ENCODE measurements around the gene ZDHHC11.
"Not testable (repeated sequence)": the region's sequence is repeated elsewhere in the genome, so short reads cannot be mapped to it uniquely, and the experiment has no call there.

Gene ZDHHC11

GRCh38 chr5:843926-844325 lies 6.9 kb downstream of the ZDHHC11 start:
- not testable (repeated sequence) for DNase-seq (ENCODE audit: low spot score)

- not testable (repeated sequence) for DNase-seq (ENCODE audit: low spot score)
These were observed 7.4 kb downstream of the ZDHHC11 start for GRCh38 chr5:843371-843770.

GRCh38 chr5:842402-843221 lies 8.2 kb downstream of the ZDHHC11 start:
- DNase-seq (ENCODE audit: low spot score) = not testable (repeated sequence)

GRCh38 chr5:841531-842401 lies 9.0 kb downstream of the ZDHHC11 start:
- not testable (repeated sequence) for DNase-seq (ENCODE audit: low spot score)

- not testable (repeated sequence) for DNase-seq (ENCODE audit: low spot score)
These were observed 9.8 kb downstream of the ZDHHC11 start for GRCh38 chr5:840974-841435.

GRCh38 chr5:840118-840973 lies 10.4 kb downstream of the ZDHHC11 start:
- DNase-seq (ENCODE audit: low spot score) = not testable (repeated sequence)

- not testable (repeated sequence) for DNase-seq (ENCODE audit: low spot score)
These were observed 12.3 kb downstream of the ZDHHC11 start for GRCh38 chr5:838431-838851.

GRCh38 chr5:837621-838121 lies 13.1 kb downstream of the ZDHHC11 start:
- not testable (repeated sequence) for DNase-seq (ENCODE audit: low spot score)

GRCh38 chr5:835933-836612 lies 14.7 kb downstream of the ZDHHC11 start:
- DNase-seq (ENCODE audit: low spot score) = not testable (repeated sequence)

- DNase-seq (ENCODE audit: low spot score) = not testable (repeated sequence)
These were observed 16.8 kb downstream of the ZDHHC11 start for GRCh38 chr5:834013-834412.

GRCh38 chr5:828194-828593 lies 22.6 kb downstream of the ZDHHC11 start:
- DNase-seq (ENCODE audit: low spot score) = not testable (repeated sequence)

- not testable (repeated sequence) for DNase-seq (ENCODE audit: low spot score)
These were observed 25.2 kb downstream of the ZDHHC11 start for GRCh38 chr5:825544-825943.

GRCh38 chr5:821504-821903 lies 29.3 kb downstream of the ZDHHC11 start:
- no peak for DNase-seq (ENCODE audit: low spot score)

- peak; percentile 25 for DNase-seq (ENCODE audit: low spot score)
These were observed 30.5 kb downstream of the ZDHHC11 start for GRCh38 chr5:820245-820644.

GRCh38 chr5:819078-819477 lies 31.7 kb downstream of the ZDHHC11 start:
- DNase-seq (ENCODE audit: low spot score) = no peak

GRCh38 chr5:816176-816575 lies 34.6 kb downstream of the ZDHHC11 start:
- no peak for DNase-seq (ENCODE audit: low spot score)

- no peak for DNase-seq (ENCODE audit: low spot score)
These were observed 35.3 kb downstream of the ZDHHC11 start for GRCh38 chr5:815449-815848.

- DNase-seq (ENCODE audit: low spot score) = not testable (repeated sequence)
These were observed 37.2 kb downstream of the ZDHHC11 start for GRCh38 chr5:813575-813974.

GRCh38 chr5:811384-811783 lies 39.4 kb downstream of the ZDHHC11 start:
- DNase-seq (ENCODE audit: low spot score) = not testable (repeated sequence)

GRCh38 chr5:807719-808514 lies 42.9 kb downstream of the ZDHHC11 start:
- not testable (repeated sequence) for DNase-seq (ENCODE audit: low spot score)
